OCI-LY3 (cell line): ENCODE data around the gene SLC16A11.

Experiments used
- CTCF ChIP-seq: fragments of 200-600, 300-600 bp; sonication (generic); IDR thresholded peaks from 2 replicates; pipeline ENCODE4 v1.5.1; 2014; ENCODE audit warnings: antibody characterized with exemption, low read length, low read depth
- EZH2phosphoT487 ChIP-seq: fragments of 200-600 bp; shearing (Covaris generic); IDR thresholded peaks from 2 replicates; pipeline ENCODE4 v1.6.1; 2018; ENCODE audit warnings: antibody characterized with exemption, mixed run types, low read depth

GRCh38 chr17:7027335-7027734, 16.6 kb downstream of the SLC16A11 start:
- TF ChIP-seq CTCF = no peak
- no peak for TF ChIP-seq EZH2phosphoT487
